AG04449 (cell line): ENCODE results near the gene GRHPR.
"Not testable (repeated sequence)": the region's sequence is repeated elsewhere in the genome, so short reads cannot be mapped to it uniquely, and the experiment has no call there.

ENCODE experiments used
- CTCF ChIA-PET: fragments of 350-600 bp; formaldehyde crosslinking; extraction: SDS; loops from one replicate; lab custom pipeline; 2021; ENCODE audit warnings: antibody characterized with exemption; lab: Yijun Ruan, JAX
- POLR2A ChIA-PET: fragments of 400-600, 350-600 bp; formaldehyde crosslinking; extraction: SDS; loops from one replicate; lab custom pipeline; 2020; ENCODE audit warnings: antibody characterized with exemption, inconsistent platforms; lab: Yijun Ruan, JAX
- DNase-seq: peaks from one replicate; pipeline ENCODE4 v3.0.0-alpha.2; 2010; ENCODE audit warnings: low read depth, low spot score
- H3K4me3 ChIP-seq: 2 replicates; pipeline ENCODE4 v1.5.1; 2011; ENCODE audit warnings: low read depth, mild to moderate bottlenecking, control low read depth, low read length
- CTCF ChIP-seq: IDR thresholded peaks from one replicate; pipeline ENCODE4 v1.5.1; 2011; ENCODE audit warnings: mild to moderate bottlenecking, moderate library complexity, low read length, control low read depth, inconsistent platforms; ENCODE audit not compliant: insufficient read depth; ENCODE audit errors: missing control alignments

Gene GRHPR

GRCh38 chr9:37395229-37395628 lies 27.3 kb upstream of the GRHPR start:
- no peak for DNase-seq
- no peak for TF ChIP-seq CTCF
- H3K4me3 ChIP-seq = no peak overlapping the region
- CTCF ChIA-PET = interaction anchor here (0.9 to 1.5 kb wide), 4 partner anchors 8 to 522 kb away, joined by 3 to 4 read pairs (median 4); no protein-coding TSS in a partner anchor
- POLR2A ChIA-PET = no interaction called here

GRCh38 chr9:37395663-37396062 lies 26.8 kb upstream of the GRHPR start:
- ChIA-PET POLR2A (no interaction called here), CTCF (interaction anchor here (0.9 to 1.5 kb wide), 4 partner anchors 9 to 522 kb away, joined by 3 to 4 read pairs (median 4); no protein-coding TSS in a partner anchor)
- no peak for TF ChIP-seq CTCF
- no peak overlapping the region for H3K4me3 ChIP-seq
- no peak for DNase-seq

GRCh38 chr9:37397948-37398347 lies 24.5 kb upstream of the GRHPR start:
- CTCF ChIA-PET = interaction anchor here (1.0 to 2.2 kb wide), 3 partner anchors 9 to 17 kb away, joined by 3 to 9 read pairs (median 5); no protein-coding TSS in a partner anchor
- POLR2A ChIA-PET, H3K4me3 ChIP-seq, DNase-seq: not testable (repeated sequence)

- TF ChIP-seq CTCF = no peak
- ChIA-PET CTCF (interaction anchor here (1.0 to 2.2 kb wide), 3 partner anchors 9 to 16 kb away, joined by 3 to 9 read pairs (median 5); no protein-coding TSS in a partner anchor), POLR2A (no interaction called here)
- no peak for DNase-seq
- H3K4me3 ChIP-seq = no peak overlapping the region
Measured at GRCh38 chr9:37398464-37399025, 24.0 kb upstream of the GRHPR start.

- ChIA-PET POLR2A (no interaction called here), CTCF (interaction anchor here (2.0 to 2.2 kb wide), 2 partner anchors 8 to 15 kb away, joined by 5 to 9 read pairs; no protein-coding TSS in a partner anchor)
- H3K4me3 ChIP-seq = no peak overlapping the region
- no peak for TF ChIP-seq CTCF
- no peak for DNase-seq
Measured at GRCh38 chr9:37399336-37399735, 23.2 kb upstream of the GRHPR start.

- POLR2A ChIA-PET = no interaction called here
- H3K4me3 ChIP-seq = no peak overlapping the region
- CTCF ChIA-PET = interaction anchor here (1.8 kb wide), 1 partner anchor 10 kb away, joined by 5 read pairs; no protein-coding TSS in a partner anchor
Measured at GRCh38 chr9:37404590-37404989, 17.9 kb upstream of the GRHPR start.

More at GRCh38 chr9:37404590-37404989, 17.9 kb upstream of the GRHPR start:
- no peak for DNase-seq
- no peak for TF ChIP-seq CTCF
